OCI-LY1 (cell line): ENCODE measurements around the gene LEP.

Experiments used
- EZH2 ChIP-seq: fragments of 200-600 bp; sonication (generic), shearing (Covaris generic); IDR thresholded peaks from 2 replicates; pipeline ENCODE4 v1.8.0; 2017; ENCODE audit warnings: borderline replicate concordance, mixed run types, mild to moderate bottlenecking, antibody characterized with exemption, low read length, moderate library complexity, mixed read lengths
- TF ChIP-seq, protein P1 (sequence below): fragments of 200-600 bp; sonication (generic), shearing (Covaris generic); IDR thresholded peaks from 2 replicates; pipeline ENCODE4 v1.5.1; 2017; ENCODE audit warnings: mild to moderate bottlenecking, antibody characterized with exemption, low read length, moderate library complexity, mixed read lengths

- TF ChIP-seq, protein P1, sequence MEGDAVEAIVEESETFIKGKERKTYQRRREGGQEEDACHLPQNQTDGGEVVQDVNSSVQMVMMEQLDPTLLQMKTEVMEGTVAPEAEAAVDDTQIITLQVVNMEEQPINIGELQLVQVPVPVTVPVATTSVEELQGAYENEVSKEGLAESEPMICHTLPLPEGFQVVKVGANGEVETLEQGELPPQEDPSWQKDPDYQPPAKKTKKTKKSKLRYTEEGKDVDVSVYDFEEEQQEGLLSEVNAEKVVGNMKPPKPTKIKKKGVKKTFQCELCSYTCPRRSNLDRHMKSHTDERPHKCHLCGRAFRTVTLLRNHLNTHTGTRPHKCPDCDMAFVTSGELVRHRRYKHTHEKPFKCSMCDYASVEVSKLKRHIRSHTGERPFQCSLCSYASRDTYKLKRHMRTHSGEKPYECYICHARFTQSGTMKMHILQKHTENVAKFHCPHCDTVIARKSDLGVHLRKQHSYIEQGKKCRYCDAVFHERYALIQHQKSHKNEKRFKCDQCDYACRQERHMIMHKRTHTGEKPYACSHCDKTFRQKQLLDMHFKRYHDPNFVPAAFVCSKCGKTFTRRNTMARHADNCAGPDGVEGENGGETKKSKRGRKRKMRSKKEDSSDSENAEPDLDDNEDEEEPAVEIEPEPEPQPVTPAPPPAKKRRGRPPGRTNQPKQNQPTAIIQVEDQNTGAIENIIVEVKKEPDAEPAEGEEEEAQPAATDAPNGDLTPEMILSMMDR = no peak
- TF ChIP-seq EZH2 = no peak
Observed at GRCh38 chr7:128279124-128279713, 38.1 kb downstream of the LEP start.
